ENCODE measurements around the gene MGMT. TPM values are rescaled to one million over a fixed set of nuclear protein-coding genes. Genes with fewer than 3 reads are reported as not detected.

The MGMT gene
- total RNA-seq = 10 to 100 TPM; 19.0 to 20.3 TPM

DNA sequence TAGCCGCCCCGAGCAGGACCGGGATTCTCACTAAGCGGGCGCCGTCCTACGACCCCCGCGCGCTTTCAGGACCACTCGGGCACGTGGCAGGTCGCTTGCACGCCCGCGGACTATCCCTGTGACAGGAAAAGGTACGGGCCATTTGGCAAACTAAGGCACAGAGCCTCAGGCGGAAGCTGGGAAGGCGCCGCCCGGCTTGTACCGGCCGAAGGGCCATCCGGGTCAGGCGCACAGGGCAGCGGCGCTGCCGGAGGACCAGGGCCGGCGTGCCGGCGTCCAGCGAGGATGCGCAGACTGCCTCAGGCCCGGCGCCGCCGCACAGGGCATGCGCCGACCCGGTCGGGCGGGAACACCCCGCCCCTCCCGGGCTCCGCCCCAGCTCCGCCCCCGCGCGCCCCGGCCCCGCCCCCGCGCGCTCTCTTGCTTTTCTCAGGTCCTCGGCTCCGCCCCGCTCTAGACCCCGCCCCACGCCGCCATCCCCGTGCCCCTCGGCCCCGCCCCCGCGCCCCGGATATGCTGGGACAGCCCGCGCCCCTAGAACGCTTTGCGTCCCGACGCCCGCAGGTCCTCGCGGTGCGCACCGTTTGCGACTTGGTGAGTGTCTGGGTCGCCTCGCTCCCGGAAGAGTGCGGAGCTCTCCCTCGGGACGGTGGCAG, at the start of gene MGMT:
MGMT (plus strand) TSS at position 539 of the 656 bp plus-strand sequence.

Measured in melanocyte of skin (primary cell).